Fibroblast of skin of left quadriceps (primary cell): Measurements from ENCODE around the gene DEFB115.
"Not testable (repeated sequence)": the region's sequence is repeated elsewhere in the genome, so short reads cannot be mapped to it uniquely, and the experiment has no call there.

Experiments
- DNase-seq, 2 experiments: peaks; one replicate each; pipeline ENCODE4 v3.0.0-alpha.2; 2013; ENCODE audit warnings: low read depth in 2 of 2

Gene DEFB115, protein sequence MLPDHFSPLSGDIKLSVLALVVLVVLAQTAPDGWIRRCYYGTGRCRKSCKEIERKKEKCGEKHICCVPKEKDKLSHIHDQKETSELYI

DNA sequence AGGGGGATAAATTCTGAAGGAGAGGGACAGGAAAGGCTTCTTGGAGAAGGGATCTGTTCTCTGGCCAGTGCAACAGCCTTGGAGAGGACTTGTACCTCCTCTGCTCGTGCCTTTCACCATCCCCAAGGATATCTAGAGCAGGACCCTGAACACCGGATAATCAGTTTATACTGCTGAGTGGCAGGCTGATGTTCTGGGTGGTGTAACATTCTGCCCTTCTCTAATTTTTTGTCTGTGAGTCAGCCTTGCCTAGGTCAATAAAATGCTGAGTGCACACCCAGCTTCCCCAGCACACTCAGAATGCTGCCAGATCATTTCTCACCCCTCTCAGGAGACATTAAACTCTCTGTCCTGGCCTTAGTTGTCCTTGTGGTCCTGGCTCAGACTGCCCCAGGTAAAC lies at the start of gene DEFB115:
Gene DEFB115, plus strand, starts transcription at position 301 of the 400 bp plus-strand sequence. Its CDS starts 0 bp downstream, at position 301.
- no peak for DNase-seq

DNA sequence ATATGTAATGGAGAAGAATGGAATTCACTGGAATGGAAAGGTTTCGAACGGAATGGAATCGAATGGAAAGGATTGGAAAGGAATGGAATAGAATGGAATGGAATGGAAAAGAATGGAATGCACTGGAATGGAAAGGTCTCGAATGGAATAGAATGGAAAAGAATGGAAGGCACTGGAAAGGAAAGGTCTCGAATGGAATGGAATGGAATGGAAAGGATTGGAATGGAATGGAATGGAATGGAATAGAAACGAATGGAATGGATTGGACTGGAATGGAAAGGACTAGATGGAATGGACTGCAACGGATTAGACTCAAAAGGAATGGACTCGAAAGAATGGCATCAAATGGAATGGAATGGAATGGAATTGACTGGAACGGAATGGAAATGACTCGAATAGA lies 20.5 kb upstream of the DEFB115 start:
- DNase-seq, result no peak

DNA sequence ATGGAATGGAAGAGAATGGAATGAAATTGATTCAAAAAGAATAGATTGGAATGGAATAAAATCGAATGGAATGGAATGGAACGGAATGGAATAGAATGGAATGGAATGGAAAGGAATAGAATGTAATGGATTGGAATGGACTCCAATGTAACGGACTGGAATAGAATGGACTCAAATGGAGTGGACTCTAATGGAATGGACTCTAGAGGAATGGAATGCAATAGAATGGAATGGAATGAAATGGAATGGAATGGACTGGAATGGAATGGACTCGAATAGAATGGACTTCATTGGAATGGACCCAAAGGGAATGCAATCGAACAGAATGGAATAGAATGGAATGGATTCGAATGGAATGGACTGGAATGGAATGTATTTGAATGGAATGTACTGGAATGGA lies 19.7 kb upstream of the DEFB115 start:
- no peak for DNase-seq

DNA sequence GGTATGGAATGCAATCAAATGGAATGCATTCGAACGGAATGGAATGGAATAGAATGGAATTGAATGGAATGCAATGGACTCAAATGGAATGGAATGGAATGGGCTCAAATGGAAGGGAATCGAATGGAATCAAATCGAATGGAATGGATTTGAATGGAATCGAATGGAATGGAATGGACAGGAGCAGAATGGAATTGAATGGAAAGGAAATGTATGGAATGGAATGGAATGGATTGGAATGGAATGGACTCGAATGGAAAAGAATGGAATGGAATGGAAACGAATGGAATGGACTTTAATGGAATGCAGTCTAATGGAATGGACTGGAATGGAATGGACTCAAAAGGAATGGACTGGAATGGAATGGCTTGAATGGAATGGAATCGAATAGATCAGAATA lies 18.3 kb upstream of the DEFB115 start:
- no peak for DNase-seq

DNA sequence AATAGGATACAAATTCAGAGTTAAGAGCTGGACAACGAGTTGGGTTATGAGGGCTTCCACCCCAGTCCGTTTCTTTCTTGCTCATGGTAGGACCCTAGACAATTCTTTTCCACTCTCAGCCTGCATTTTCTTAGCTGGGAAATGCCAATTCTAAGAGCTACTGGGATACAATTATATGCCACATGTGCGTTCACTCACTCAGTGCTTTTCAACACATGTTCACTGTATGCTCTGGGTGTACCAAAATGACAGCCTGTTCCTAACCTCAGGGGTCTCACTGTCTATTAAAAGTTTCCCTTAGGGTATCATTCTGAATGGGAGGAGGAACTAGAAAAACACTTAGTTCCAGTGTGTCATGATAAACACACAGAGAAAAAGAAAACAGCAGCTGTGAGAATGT lies 505 bp upstream of the DEFB115 start:
- no peak for DNase-seq

DNA sequence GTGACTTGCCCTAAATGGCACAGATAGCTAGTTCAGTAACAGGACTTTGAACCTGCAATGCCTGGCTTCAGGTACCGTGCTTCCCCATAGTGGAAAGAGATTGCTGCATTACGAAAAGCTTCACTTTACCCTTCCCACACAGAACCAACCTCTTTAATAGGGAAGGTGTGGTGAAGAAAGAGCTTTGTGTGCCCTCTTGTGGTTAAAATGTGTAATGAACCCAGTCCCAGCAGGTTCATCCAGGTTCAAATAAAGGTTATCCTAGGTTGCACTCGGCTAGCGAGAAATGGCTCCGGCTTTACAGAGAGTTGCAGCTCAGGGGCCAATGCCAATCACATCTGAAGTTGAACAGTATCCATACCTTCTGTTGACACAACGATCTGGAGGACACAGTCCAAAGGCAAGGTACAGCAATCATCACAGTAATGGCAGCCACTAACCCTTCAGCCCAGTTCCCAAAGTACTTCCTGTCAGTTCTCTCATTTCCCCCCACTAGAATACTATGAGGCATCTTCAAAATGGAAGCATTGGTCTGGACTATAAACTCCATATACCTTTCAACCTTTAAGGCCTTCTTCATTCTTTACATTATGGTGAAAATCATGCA lies 3.0 kb downstream of the DEFB115 start:
- no peak for DNase-seq

DNA sequence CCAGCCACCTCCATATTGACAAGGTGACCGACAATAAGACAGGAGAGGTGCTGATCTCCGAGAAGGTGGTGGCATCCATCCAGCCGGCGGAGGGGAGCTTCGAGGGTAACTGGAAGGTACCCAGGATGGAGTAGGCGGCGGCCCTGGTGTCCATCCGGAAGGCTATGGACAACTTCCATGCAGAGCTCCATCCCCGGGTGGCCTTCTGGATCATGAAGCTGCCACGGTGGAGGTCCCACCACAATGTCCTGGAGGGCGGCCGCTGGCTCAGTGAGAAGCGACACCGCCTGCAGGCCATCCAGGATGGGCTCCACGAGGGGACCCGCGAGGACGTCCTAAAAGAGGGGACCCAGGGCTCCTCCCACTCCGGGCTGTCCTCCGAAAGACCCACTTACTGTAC lies 17.0 kb downstream of the DEFB115 start:
- DNase-seq, result no peak

DNA sequence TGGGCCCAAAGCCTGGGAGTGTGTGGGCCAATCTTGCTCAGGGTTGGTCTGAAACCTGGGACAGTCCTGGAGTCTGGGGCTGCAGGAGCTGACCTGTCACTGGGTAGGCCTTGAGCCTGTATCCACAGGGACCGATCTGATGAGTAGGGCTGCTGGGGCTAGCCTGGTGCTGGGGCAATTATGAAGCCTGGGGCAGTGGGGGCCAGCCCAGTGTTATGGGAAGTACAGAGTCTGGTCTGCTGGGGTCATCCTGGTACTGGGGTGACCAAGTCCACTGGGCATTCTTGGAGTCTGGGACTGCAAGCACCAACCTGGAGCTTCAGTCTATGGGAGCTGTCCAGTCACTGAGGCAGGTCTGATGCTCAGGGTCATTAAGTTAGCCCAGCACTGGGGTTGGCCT lies 20.7 kb downstream of the DEFB115 start:
- no peak for DNase-seq

DNA sequence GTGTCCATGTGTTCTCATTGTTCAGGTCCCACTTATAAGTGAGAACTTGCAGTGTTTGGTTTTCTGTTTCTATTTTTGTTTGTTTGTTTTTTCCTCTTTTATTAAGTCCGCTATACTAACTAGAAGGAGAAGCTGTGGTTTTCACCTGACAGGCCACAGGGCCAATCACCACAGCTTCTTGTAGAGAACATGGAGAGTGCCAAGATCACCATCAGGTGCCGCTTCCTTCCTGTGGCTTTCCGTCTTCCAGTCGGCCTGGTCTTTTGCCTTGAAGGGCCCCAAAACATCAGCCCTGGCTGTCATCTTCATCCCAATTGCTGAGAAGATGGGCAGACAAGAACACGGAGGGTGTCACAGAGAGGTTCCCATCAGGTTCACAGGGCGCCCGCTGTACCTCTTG lies 27.5 kb downstream of the DEFB115 start:
- DNase-seq, result not testable (repeated sequence)

DNA sequence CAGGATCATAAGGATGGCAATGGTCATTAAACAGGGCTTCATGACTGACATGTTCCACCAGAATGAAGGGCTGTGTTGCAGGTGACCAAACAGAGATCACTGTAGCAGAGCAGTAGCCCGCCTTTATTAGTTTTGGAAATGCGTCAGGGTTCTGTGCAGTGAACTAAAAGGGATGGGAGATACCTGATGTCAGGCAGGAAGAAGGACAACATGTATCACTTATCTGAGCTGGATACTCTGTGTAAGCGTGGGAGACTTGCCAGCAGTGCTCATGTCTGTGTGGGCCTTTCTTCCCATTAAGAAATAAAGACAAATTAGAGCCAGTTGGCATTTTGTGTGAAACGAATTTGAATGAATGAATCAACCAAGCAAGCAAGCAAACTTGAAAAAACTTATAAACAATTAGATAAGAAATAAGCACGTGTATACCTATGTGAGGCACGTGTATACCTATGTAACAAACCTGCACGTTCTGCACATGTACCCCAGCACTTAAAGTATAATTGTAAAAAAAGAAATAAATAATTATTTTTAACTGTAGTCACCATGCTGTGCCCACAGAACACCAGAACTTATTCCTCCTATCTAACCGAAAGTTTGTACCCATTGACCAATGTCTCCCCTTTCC lies 51.2 kb downstream of the DEFB115 start, which contains the start of gene DEFB116:
Gene DEFB116, minus strand, starts transcription at position 51 of the 628 bp plus-strand sequence. Its CDS starts 0 bp downstream, at position 51.
- DNase-seq, result no peak
